ENCODE results near the gene DTX3. TPM values are rescaled to one million over a fixed set of nuclear protein-coding genes. Genes with fewer than 3 reads are reported as not detected.
"Not testable (repeated sequence)": the region's sequence is repeated elsewhere in the genome, so short reads cannot be mapped to it uniquely, and the experiment has no call there.

Gene DTX3
- total RNA-seq, 2 donors from 2014 or later, result 24.4 to 32.8 TPM

DNA sequence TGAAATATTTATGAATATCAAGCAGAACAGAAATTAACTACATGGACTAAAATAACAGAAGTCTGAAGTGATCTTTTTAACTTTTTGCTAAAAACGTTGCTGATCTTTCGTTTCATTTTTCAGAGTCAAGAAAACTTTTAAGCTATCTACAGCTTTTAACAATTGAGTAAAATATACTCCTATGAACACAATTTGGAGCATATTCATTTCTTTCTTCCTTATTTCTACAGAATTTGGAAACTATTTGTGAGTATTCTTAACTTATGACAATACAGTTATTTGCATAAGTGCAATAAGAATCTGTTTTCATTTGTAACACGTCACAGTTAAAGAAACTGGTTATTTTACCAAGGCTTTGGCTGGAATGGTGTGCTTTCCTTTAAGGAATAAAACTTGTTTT is 49.4 kb downstream of the DTX3 start:
- H3K27ac Mint-ChIP-seq, result no peak overlapping the region
- no peaks in the 10 kb centered on the region for H3K4me1 Mint-ChIP-seq
- ATAC-seq (no peak), DNase-seq (no peak)
- H3K4me3 Mint-ChIP-seq, result no peak overlapping the region
- peaks cover 15% of the 10 kb centered on the region for H3K27me3 Mint-ChIP-seq
- no peaks in the 10 kb centered on the region for H3K9me3 ChIP-seq (ENCODE audit: control insufficient read depth, low read length, poor library complexity, severe bottlenecking)
- H3K36me3 Mint-ChIP-seq (ENCODE audit: low read depth), result no peaks in the 10 kb centered on the region

DNA sequence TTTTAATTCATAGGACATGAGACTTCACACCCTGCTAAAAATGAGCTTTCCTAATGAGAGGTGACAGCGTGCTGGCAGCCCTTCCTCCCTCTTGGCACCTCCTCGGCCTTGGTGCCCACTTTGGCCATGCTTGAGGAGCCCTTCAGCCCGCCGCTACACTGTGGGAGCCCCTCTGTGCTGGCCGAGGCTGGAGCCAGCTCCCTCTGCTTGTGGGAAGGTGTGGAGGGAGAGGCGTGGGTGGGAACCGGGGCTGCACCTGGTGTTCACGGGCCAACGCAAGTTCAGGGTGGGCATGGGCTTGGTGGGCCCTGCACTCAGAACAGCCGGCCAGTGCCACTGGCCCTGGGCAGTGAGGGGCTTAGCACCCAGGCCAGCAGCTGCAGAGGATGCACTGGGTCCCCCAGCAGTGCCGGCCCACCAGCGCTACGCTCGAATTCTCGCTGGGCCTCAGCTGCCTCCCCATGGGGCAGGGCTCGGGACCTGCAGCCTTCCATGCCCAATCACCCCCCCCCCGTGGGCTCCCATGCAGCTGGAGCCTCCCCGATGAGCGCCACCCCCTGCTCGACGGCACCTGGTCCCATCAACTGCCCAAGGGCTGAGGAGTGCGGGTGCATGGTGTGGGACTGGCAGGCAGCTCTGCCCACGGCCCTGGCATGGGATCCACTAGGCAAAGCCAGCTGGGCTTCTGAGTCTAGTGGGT is 51.1 kb downstream of the DTX3 start:
- H3K27ac Mint-ChIP-seq, result no peak overlapping the region
- no peaks in the 10 kb centered on the region for H3K9me3 ChIP-seq (ENCODE audit: control insufficient read depth, low read length, poor library complexity, severe bottlenecking)
- H3K4me1 Mint-ChIP-seq, result no peaks in the 10 kb centered on the region
- H3K27me3 Mint-ChIP-seq, result peaks cover 17% of the 10 kb centered on the region
- no peak overlapping the region for H3K4me3 Mint-ChIP-seq
- H3K36me3 Mint-ChIP-seq (ENCODE audit: low read depth), result no peaks in the 10 kb centered on the region
- ATAC-seq (no peak), DNase-seq (no peak)

DNA sequence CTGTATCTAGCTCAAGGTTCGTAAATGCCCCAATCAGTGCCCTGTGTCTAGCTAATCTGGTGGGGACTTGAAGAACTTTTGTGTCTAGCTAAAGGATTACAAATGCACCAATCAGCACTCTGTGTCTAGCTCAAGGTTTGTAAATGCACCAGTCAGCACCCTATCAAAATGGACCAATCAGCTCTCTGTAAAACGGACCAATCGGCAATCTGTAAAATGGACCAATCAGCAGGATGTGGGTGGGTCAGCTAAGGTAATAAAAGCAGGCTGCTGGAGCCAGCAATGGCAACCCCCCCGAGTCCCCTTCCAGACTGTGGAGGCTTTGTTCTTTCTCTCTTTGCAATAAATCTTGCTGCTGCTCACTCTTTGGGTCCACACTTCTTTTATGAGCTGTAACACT is 51.8 kb downstream of the DTX3 start:
- peaks cover 17% of the 10 kb centered on the region for H3K27me3 Mint-ChIP-seq
- not testable (repeated sequence) for DNase-seq; H3K9me3 ChIP-seq (ENCODE audit: control insufficient read depth, low read length, poor library complexity, severe bottlenecking); H3K36me3 Mint-ChIP-seq (ENCODE audit: low read depth); H3K4me3 Mint-ChIP-seq; H3K4me1 Mint-ChIP-seq; ATAC-seq; H3K27ac Mint-ChIP-seq

- no peak overlapping the region for H3K4me3 Mint-ChIP-seq
- ATAC-seq, result no peak
- peaks cover 17% of the 10 kb centered on the region for H3K27me3 Mint-ChIP-seq
- no peak overlapping the region for H3K27ac Mint-ChIP-seq
- no peak for DNase-seq
- H3K36me3 Mint-ChIP-seq (ENCODE audit: low read depth), result no peaks in the 10 kb centered on the region
- no peaks in the 10 kb centered on the region for H3K9me3 ChIP-seq (ENCODE audit: control insufficient read depth, low read length, poor library complexity, severe bottlenecking)
- H3K4me1 Mint-ChIP-seq, result no peaks in the 10 kb centered on the region
Observed at GRCh38 chr12:57657744-57658143, 53.1 kb downstream of the DTX3 start.

DNA sequence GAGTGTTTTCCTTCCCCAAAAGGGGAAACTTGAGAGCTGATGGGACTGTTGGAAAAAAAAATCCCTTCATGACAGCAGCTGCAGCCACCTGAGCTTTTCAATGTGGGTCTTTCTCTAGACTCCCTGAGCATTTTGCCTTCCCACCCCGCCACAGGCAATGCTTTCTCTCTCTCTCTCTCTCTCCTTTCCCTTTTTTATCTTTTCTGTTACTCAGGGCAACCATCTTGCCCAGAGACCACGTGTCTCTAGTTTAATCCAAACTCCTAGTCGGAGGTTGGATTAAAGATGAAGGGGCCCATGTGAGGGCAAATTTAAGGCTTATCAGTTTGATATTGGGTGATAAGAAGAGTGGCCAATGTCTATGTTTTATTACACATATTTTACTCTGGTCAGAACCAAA is 54.3 kb downstream of the DTX3 start:
- no peaks in the 10 kb centered on the region for H3K36me3 Mint-ChIP-seq (ENCODE audit: low read depth)
- no peaks in the 10 kb centered on the region for H3K4me1 Mint-ChIP-seq
- ATAC-seq (no peak), DNase-seq (no peak)
- H3K9me3 ChIP-seq (ENCODE audit: control insufficient read depth, low read length, poor library complexity, severe bottlenecking), result no peaks in the 10 kb centered on the region
- no peak overlapping the region for H3K27ac Mint-ChIP-seq
- H3K27me3 Mint-ChIP-seq, result peaks cover 17% of the 10 kb centered on the region
- no peak overlapping the region for H3K4me3 Mint-ChIP-seq

Other genes starting within 250 kb of the DTX3 start
- 100 to 1,000 TPM; 101 to 115 TPM for gene R3HDM2, start 173.8 kb upstream of the DTX3 start, total RNA-seq
- gene INHBC, start 170.0 kb upstream of the DTX3 start, total RNA-seq, result not detected
- gene INHBE, start 149.5 kb upstream of the DTX3 start, total RNA-seq, result not detected
- under 1 TPM; 0.10 to 0.22 TPM for gene GLI1, start 145.0 kb upstream of the DTX3 start, total RNA-seq
- gene ARHGAP9, start 125.0 kb upstream of the DTX3 start, total RNA-seq, result 100 to 1,000 TPM; 225 to 295 TPM
- gene MARS1, start 116.8 kb upstream of the DTX3 start, total RNA-seq, result 100 to 1,000 TPM; 175 to 180 TPM
- gene DDIT3, start 84.3 kb upstream of the DTX3 start, total RNA-seq, result 100 to 1,000 TPM; 115 to 145 TPM
- gene MBD6, start 82.0 kb upstream of the DTX3 start, total RNA-seq, result 10 to 100 TPM; 82.4 to 93.5 TPM
- 10 to 100 TPM; 63.9 to 78.8 TPM for gene DCTN2, start 57.6 kb upstream of the DTX3 start, total RNA-seq
- under 1 TPM; 0.35 to 0.63 TPM for gene KIF5A, start 54.8 kb upstream of the DTX3 start, total RNA-seq
- gene PIP4K2C, start 13.6 kb upstream of the DTX3 start, total RNA-seq, result 10 to 100 TPM; 28.9 to 32.2 TPM
- 1 to 10 TPM in 1 of 2 donors, under 1 TPM in 1; 0.37 to 1.2 TPM for gene ARHGEF25, start 6.6 kb downstream of the DTX3 start, total RNA-seq
- not detected for gene B4GALNT1, start 28.4 kb downstream of the DTX3 start, total RNA-seq
- gene OS9, start 89.3 kb downstream of the DTX3 start, total RNA-seq, result 100 to 1,000 TPM; 138 to 142 TPM
- gene AGAP2, start 133.9 kb downstream of the DTX3 start, total RNA-seq, result 10 to 100 TPM; 46.5 to 57.6 TPM
- 10 to 100 TPM in 1 of 2 donors, 1 to 10 TPM in 1; 9.6 to 11.8 TPM for gene TSPAN31, start 140.2 kb downstream of the DTX3 start, total RNA-seq
- 10 to 100 TPM; 20.8 to 21.3 TPM for gene CDK4, start 147.5 kb downstream of the DTX3 start, total RNA-seq
- 10 to 100 TPM; 45.3 to 62.4 TPM for gene MARCHF9, start 150.3 kb downstream of the DTX3 start, total RNA-seq
- gene CYP27B1, start 162.3 kb downstream of the DTX3 start, total RNA-seq, result 1 to 10 TPM; 1.4 to 1.7 TPM
- gene METTL1, start 167.3 kb downstream of the DTX3 start, total RNA-seq, result 10 to 100 TPM; 15.0 to 20.9 TPM
- gene EEF1AKMT3, start 167.8 kb downstream of the DTX3 start, total RNA-seq, result 1 to 10 TPM; 4.0 to 6.6 TPM
- gene TSFM, start 178.0 kb downstream of the DTX3 start, total RNA-seq, result 10 to 100 TPM; 12.5 to 17.9 TPM
- 1 to 10 TPM; 1.3 to 1.4 TPM for gene AVIL, start 213.9 kb downstream of the DTX3 start, total RNA-seq
- gene CTDSP2, start 241.9 kb downstream of the DTX3 start, total RNA-seq, result 100 to 1,000 TPM; 114 to 132 TPM